ENCODE results near the gene FNTB.

FNTB gene

DNA sequence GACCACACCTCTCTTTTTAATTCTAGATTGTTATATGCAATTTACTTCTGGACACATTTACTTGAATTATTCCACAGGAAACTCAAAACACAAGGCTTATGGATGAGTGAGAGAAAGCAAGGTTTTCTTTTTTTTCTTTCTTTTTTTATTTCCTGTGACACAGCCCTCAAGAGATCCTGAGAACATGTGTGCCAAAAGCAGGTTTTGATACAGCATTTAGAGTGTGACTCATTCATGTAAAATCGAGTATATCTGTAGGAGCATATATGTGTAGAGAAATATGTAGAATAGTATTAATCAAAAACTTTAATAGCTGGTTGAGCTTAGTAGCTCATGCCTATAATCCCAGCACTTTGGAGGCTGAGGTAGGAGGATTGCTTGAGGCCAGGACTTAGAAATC lies 120.0 kb downstream of the FNTB start:
- 0 out of 2 replicates have a peak, but pooled peaks cover 4% of the 10 kb centered on the region for H4K20me1 ChIP-seq (ENCODE audit: insufficient read depth, low read length)
- DNase-seq (no peak), ATAC-seq (ENCODE audit: insufficient read depth, low read depth) (no peak)
- no peak overlapping the region for H3K27ac ChIP-seq (ENCODE audit: low read length)
- H3K4me3 ChIP-seq (ENCODE audit: low read depth in 1 of 2, low read length in 2 of 2) = no peak overlapping the region
- H3K4me1 ChIP-seq (ENCODE audit: insufficient read depth, low read length) = peaks cover 12% of the 10 kb centered on the region
- H3K4me2 ChIP-seq (ENCODE audit: insufficient read depth, low read length) = no peak overlapping the region
- H3K36me3 ChIP-seq (ENCODE audit: insufficient read depth, low read length) = no peaks in the 10 kb centered on the region
- no peak overlapping the region for H2AFZ ChIP-seq (ENCODE audit: low read depth, low read length)
- H3K79me2 ChIP-seq (ENCODE audit: insufficient read depth, low read length) = peaks cover 6% of the 10 kb centered on the region
- no peak for TF ChIP-seq CTCF (IDR thresholded peaks at IDR 0.05; ENCODE audit: borderline replicate concordance, extremely low read depth, low read length, poor library complexity, severe bottlenecking)
- no peak for TF ChIP-seq EZH2 (IDR thresholded peaks at IDR 0.05; ENCODE audit: borderline replicate concordance, low read depth, low read length, severe bottlenecking)
- no peaks in the 10 kb centered on the region for H3K9me3 ChIP-seq (ENCODE audit: insufficient read depth, low read length, severe bottlenecking)
- no peak overlapping the region for H3K9ac ChIP-seq (ENCODE audit: low read depth, low read length)
- peaks cover 3% of the 10 kb centered on the region for H3K27me3 ChIP-seq (ENCODE audit: insufficient read depth, low read length, poor library complexity)

DNA sequence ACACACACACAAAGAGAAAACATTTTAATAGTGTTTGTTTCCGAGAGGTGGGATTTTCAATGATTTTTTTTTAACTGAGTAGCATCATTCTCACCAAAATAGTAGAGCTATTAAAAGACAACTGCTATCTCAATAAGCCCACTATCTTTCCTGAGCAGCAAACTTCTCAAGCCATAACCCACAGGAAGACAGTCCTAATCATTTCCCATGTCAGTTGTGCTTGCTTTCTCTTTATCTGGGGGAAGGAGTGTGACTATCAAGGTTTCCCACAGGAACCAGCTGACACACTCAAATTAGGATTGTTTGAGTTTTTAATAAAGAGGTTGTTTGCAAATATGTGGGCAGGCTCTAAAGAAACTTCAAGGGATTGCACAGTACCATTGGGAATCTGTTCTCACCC lies 120.5 kb downstream of the FNTB start:
- Histone ChIP-seq H3K27me3 (ENCODE audit: insufficient read depth, low read length, poor library complexity) (peaks cover 3% of the 10 kb centered on the region), H4K20me1 (ENCODE audit: insufficient read depth, low read length) (no peaks in the 10 kb centered on the region), H3K4me3 (ENCODE audit: low read depth in 1 of 2, low read length in 2 of 2) (no peak overlapping the region), H3K4me2 (ENCODE audit: insufficient read depth, low read length) (no peak overlapping the region), H3K9me3 (ENCODE audit: insufficient read depth, low read length, severe bottlenecking) (no peaks in the 10 kb centered on the region), H3K79me2 (ENCODE audit: insufficient read depth, low read length) (peaks cover 1% of the 10 kb centered on the region), H3K9ac (ENCODE audit: low read depth, low read length) (no peak overlapping the region), H3K4me1 (ENCODE audit: insufficient read depth, low read length) (peaks cover 12% of the 10 kb centered on the region), H3K36me3 (ENCODE audit: insufficient read depth, low read length) (no peaks in the 10 kb centered on the region), H3K27ac (ENCODE audit: low read length) (no peak overlapping the region), H2AFZ (ENCODE audit: low read depth, low read length) (no peak overlapping the region)
- DNase-seq = no peak
- TF ChIP-seq CTCF (IDR thresholded peaks at IDR 0.05; ENCODE audit: borderline replicate concordance, extremely low read depth, low read length, poor library complexity, severe bottlenecking) (no peak), EZH2 (IDR thresholded peaks at IDR 0.05; ENCODE audit: borderline replicate concordance, low read depth, low read length, severe bottlenecking) (no peak)
- no peak for ATAC-seq (ENCODE audit: insufficient read depth, low read depth)

GRCh38 chr14:65109357-65109756 lies 122.7 kb downstream of the FNTB start:
- no peaks in the 10 kb centered on the region for H4K20me1 ChIP-seq (ENCODE audit: insufficient read depth, low read length)
- H3K4me3 ChIP-seq (ENCODE audit: low read depth in 1 of 2, low read length in 2 of 2) = no peak overlapping the region
- no peak overlapping the region for H2AFZ ChIP-seq (ENCODE audit: low read depth, low read length)
- H3K27me3 ChIP-seq (ENCODE audit: insufficient read depth, low read length, poor library complexity) = peaks cover 3% of the 10 kb centered on the region
- H3K27ac ChIP-seq (ENCODE audit: low read length) = no peak overlapping the region
- TF ChIP-seq EZH2 (IDR thresholded peaks at IDR 0.05; ENCODE audit: borderline replicate concordance, low read depth, low read length, severe bottlenecking) = no peak
- TF ChIP-seq CTCF (IDR thresholded peaks at IDR 0.05; ENCODE audit: borderline replicate concordance, extremely low read depth, low read length, poor library complexity, severe bottlenecking) = no peak
- no peak for ATAC-seq (ENCODE audit: insufficient read depth, low read depth)
- H3K9ac ChIP-seq (ENCODE audit: low read depth, low read length) = no peak overlapping the region
- no peaks in the 10 kb centered on the region for H3K9me3 ChIP-seq (ENCODE audit: insufficient read depth, low read length, severe bottlenecking)
- no peaks in the 10 kb centered on the region for H3K36me3 ChIP-seq (ENCODE audit: insufficient read depth, low read length)
- no peak for DNase-seq
- H3K4me1 ChIP-seq (ENCODE audit: insufficient read depth, low read length) = 0 out of 2 replicates have a peak, but pooled peaks cover 5% of the 10 kb centered on the region
- H3K79me2 ChIP-seq (ENCODE audit: insufficient read depth, low read length) = no peaks in the 10 kb centered on the region
- no peak overlapping the region for H3K4me2 ChIP-seq (ENCODE audit: insufficient read depth, low read length)

- Histone ChIP-seq H3K79me2 (ENCODE audit: insufficient read depth, low read length) (no peaks in the 10 kb centered on the region), H3K4me3 (ENCODE audit: low read depth in 1 of 2, low read length in 2 of 2) (no peak overlapping the region), H3K36me3 (ENCODE audit: insufficient read depth, low read length) (no peaks in the 10 kb centered on the region), H3K9me3 (ENCODE audit: insufficient read depth, low read length, severe bottlenecking) (no peaks in the 10 kb centered on the region), H2AFZ (ENCODE audit: low read depth, low read length) (peak overlapping the region; percentile 4; the same call in 1 of the 2 replicates), H3K27me3 (ENCODE audit: insufficient read depth, low read length, poor library complexity) (peaks cover 3% of the 10 kb centered on the region), H3K9ac (ENCODE audit: low read depth, low read length) (no peak overlapping the region), H3K4me2 (ENCODE audit: insufficient read depth, low read length) (no peak overlapping the region), H4K20me1 (ENCODE audit: insufficient read depth, low read length) (no peaks in the 10 kb centered on the region), H3K27ac (ENCODE audit: low read length) (no peak overlapping the region), H3K4me1 (ENCODE audit: insufficient read depth, low read length) (0 out of 2 replicates have a peak, but pooled peaks cover 5% of the 10 kb centered on the region)
- TF ChIP-seq CTCF (IDR thresholded peaks at IDR 0.05; ENCODE audit: borderline replicate concordance, extremely low read depth, low read length, poor library complexity, severe bottlenecking) = no peak
- TF ChIP-seq EZH2 (IDR thresholded peaks at IDR 0.05; ENCODE audit: borderline replicate concordance, low read depth, low read length, severe bottlenecking) = no peak
- ATAC-seq (ENCODE audit: insufficient read depth, low read depth) (no peak), DNase-seq (no peak)
Observed at GRCh38 chr14:65110525-65110924, 123.8 kb downstream of the FNTB start.

All from DND-41 (cell line).